NT2/D1 (cell line): ENCODE data around the gene PHACTR3.

Experiments
- DNase-seq: peaks from one replicate; pipeline ENCODE4 v3.0.0-alpha.2; 2011; ENCODE audit warnings: low read depth, low spot score
- H3K27me3 ChIP-seq: 2 replicates; pipeline ENCODE4 v1.6.0; 2011; ENCODE audit warnings: mild to moderate bottlenecking; ENCODE audit not compliant: insufficient read length, insufficient read depth
- H3K36me3 ChIP-seq: 2 replicates; pipeline ENCODE4 v1.6.1; 2011; ENCODE audit warnings: mild to moderate bottlenecking, low read length, mixed read lengths; ENCODE audit not compliant: insufficient read depth, insufficient read length
- H3K4me1 ChIP-seq: 2 replicates; pipeline ENCODE4 v1.5.1; 2011; ENCODE audit not compliant: insufficient read depth, insufficient read length
- H3K4me3 ChIP-seq: 2 replicates; pipeline ENCODE4 v1.5.1; 2011; ENCODE audit warnings: low read depth; ENCODE audit not compliant: insufficient read length
- H3K9ac ChIP-seq: 2 replicates; pipeline ENCODE4 v1.6.0; 2011; ENCODE audit warnings: low read depth; ENCODE audit not compliant: insufficient read length
- H3K9me3 ChIP-seq: 2 replicates; pipeline ENCODE4 v1.5.1; 2011; ENCODE audit warnings: mild to moderate bottlenecking, low read length; ENCODE audit not compliant: insufficient read depth
- SUZ12 ChIP-seq: IDR thresholded peaks from 2 replicates; pipeline ENCODE4 v1.6.1; 2011; ENCODE audit not compliant: insufficient read length, insufficient read depth; ENCODE audit errors: extremely low read depth
- YY1 ChIP-seq: IDR thresholded peaks from 2 replicates; pipeline ENCODE4 v1.6.1; 2011; ENCODE audit not compliant: insufficient read length, insufficient read depth
- ZNF274 ChIP-seq: IDR thresholded peaks from 2 replicates; pipeline ENCODE4 v1.6.1; 2011; ENCODE audit warnings: mild to moderate bottlenecking, low read depth, low read length

Gene PHACTR3

GRCh38 chr20:59657459-59658046, 53.2 kb downstream of the PHACTR3 start:
- Histone ChIP-seq H3K9me3 (peaks cover 30% of the 10 kb centered on the region), H3K36me3 (no peaks in the 10 kb centered on the region), H3K27me3 (peaks cover 10% of the 10 kb centered on the region), H3K4me3 (no peak overlapping the region), H3K9ac (no peak overlapping the region), H3K4me1 (no peaks in the 10 kb centered on the region)
- no peak for DNase-seq
- TF ChIP-seq YY1 = no peak
- no peak for TF ChIP-seq ZNF274
- no peak for TF ChIP-seq SUZ12

- TF ChIP-seq SUZ12 (no peak), YY1 (no peak), ZNF274 (no peak)
- H3K9me3 ChIP-seq = peaks cover 30% of the 10 kb centered on the region
- H3K9ac ChIP-seq = no peak overlapping the region
- no peaks in the 10 kb centered on the region for H3K36me3 ChIP-seq
- peaks cover 16% of the 10 kb centered on the region for H3K27me3 ChIP-seq
- DNase-seq = no peak
- no peak overlapping the region for H3K4me3 ChIP-seq
- H3K4me1 ChIP-seq = no peaks in the 10 kb centered on the region
Measured at GRCh38 chr20:59660471-59660870, 56.1 kb downstream of the PHACTR3 start.

GRCh38 chr20:59661153-59661552, 56.8 kb downstream of the PHACTR3 start:
- Histone ChIP-seq H3K9me3 (peaks cover 30% of the 10 kb centered on the region), H3K9ac (no peak overlapping the region), H3K4me3 (no peak overlapping the region), H3K4me1 (no peaks in the 10 kb centered on the region), H3K27me3 (peaks cover 19% of the 10 kb centered on the region), H3K36me3 (no peaks in the 10 kb centered on the region)
- TF ChIP-seq SUZ12 (no peak), ZNF274 (no peak), YY1 (no peak)
- no peak for DNase-seq

GRCh38 chr20:59661621-59662020, 57.3 kb downstream of the PHACTR3 start:
- Histone ChIP-seq H3K36me3 (no peaks in the 10 kb centered on the region), H3K9ac (no peak overlapping the region), H3K27me3 (peaks cover 21% of the 10 kb centered on the region), H3K4me1 (no peaks in the 10 kb centered on the region), H3K4me3 (no peak overlapping the region), H3K9me3 (peaks cover 26% of the 10 kb centered on the region)
- no peak for TF ChIP-seq YY1
- TF ChIP-seq ZNF274 = no peak
- no peak for TF ChIP-seq SUZ12
- no peak for DNase-seq

GRCh38 chr20:59662161-59662560, 57.8 kb downstream of the PHACTR3 start:
- no peak overlapping the region for H3K9ac ChIP-seq
- peaks cover 21% of the 10 kb centered on the region for H3K9me3 ChIP-seq
- no peak overlapping the region for H3K4me3 ChIP-seq
- peaks cover 21% of the 10 kb centered on the region for H3K27me3 ChIP-seq
- H3K4me1 ChIP-seq = no peaks in the 10 kb centered on the region
- TF ChIP-seq ZNF274 = no peak
- no peak for TF ChIP-seq YY1
- no peak for TF ChIP-seq SUZ12
- no peak for DNase-seq
- H3K36me3 ChIP-seq = no peaks in the 10 kb centered on the region

GRCh38 chr20:59662856-59663512, 58.6 kb downstream of the PHACTR3 start:
- no peak for DNase-seq
- H3K36me3 ChIP-seq = no peaks in the 10 kb centered on the region
- H3K4me3 ChIP-seq = no peak overlapping the region
- H3K9me3 ChIP-seq = peaks cover 12% of the 10 kb centered on the region
- no peak overlapping the region for H3K9ac ChIP-seq
- TF ChIP-seq ZNF274 (no peak), YY1 (no peak), SUZ12 (no peak)
- no peaks in the 10 kb centered on the region for H3K4me1 ChIP-seq
- peaks cover 21% of the 10 kb centered on the region for H3K27me3 ChIP-seq

- Histone ChIP-seq H3K27me3 (peaks cover 21% of the 10 kb centered on the region), H3K36me3 (no peaks in the 10 kb centered on the region), H3K9me3 (peaks cover 6% of the 10 kb centered on the region; the same call in 1 of the 2 replicates), H3K4me3 (no peak overlapping the region), H3K4me1 (no peaks in the 10 kb centered on the region), H3K9ac (no peak overlapping the region)
- TF ChIP-seq ZNF274 (no peak), YY1 (no peak), SUZ12 (no peak)
- DNase-seq = no peak
Measured at GRCh38 chr20:59663513-59664060, 59.2 kb downstream of the PHACTR3 start.
